A673 (cell line): ENCODE results near the gene GSDME. TPM values are rescaled to one million over a fixed set of nuclear protein-coding genes. Genes with fewer than 3 reads are reported as not detected.

Source experiments
- BruUV-seq: library from RNA; stranded (reverse); fragments of 400-500 nt; replicated peaks from 2 replicates; lab custom pipeline; 2021; lab: Mats Ljungman, UMichigan
- CTCF ChIA-PET: fragments of 300-600 bp; sonication (Branson Sonifier 250); formaldehyde crosslinking; loops from one replicate; lab custom pipeline; 2022; ENCODE audit warnings: antibody characterized with exemption; lab: Charles Lee
- POLR2A ChIA-PET: fragments of 300-600 bp; sonication (Branson Sonifier 250); formaldehyde crosslinking; loops from one replicate; lab custom pipeline; 2022; ENCODE audit warnings: antibody characterized with exemption; ENCODE audit not compliant: low non-redundant PET; lab: Charles Lee
- DNase-seq: peaks from one replicate; pipeline ENCODE4 v3.0.0-alpha.2; 2015; ENCODE audit warnings: low spot score
- H3K27ac ChIP-seq: fragments of 200-600 bp; sonication (generic); 2 replicates; pipeline ENCODE4 v1.5.1; 2016; ENCODE audit warnings: mixed run types, low read depth, mild to moderate bottlenecking, mixed read lengths, antibody characterized with exemption, low read length; ENCODE audit not compliant: poor library complexity, severe bottlenecking
- H3K27me3 ChIP-seq: fragments of 200-600 bp; sonication (generic); replicated peaks from 2 replicates; pipeline ENCODE4 v1.6.1; 2017; ENCODE audit warnings: mixed run types, low read depth, mild to moderate bottlenecking, mixed read lengths, antibody characterized with exemption, low read length; ENCODE audit not compliant: insufficient read depth, poor library complexity
- H3K36me3 ChIP-seq: fragments of 200-600 bp; sonication (generic); 2 replicates; pipeline ENCODE4 v1.6.1; 2016; ENCODE audit warnings: mixed run types, mild to moderate bottlenecking, mixed read lengths, antibody characterized with exemption, low read length; ENCODE audit not compliant: insufficient read depth, poor library complexity, severe bottlenecking
- H3K4me1 ChIP-seq: fragments of 200-600 bp; sonication (generic); 2 replicates; pipeline ENCODE4 v1.6.1; 2017; ENCODE audit warnings: mixed run types, mild to moderate bottlenecking, mixed read lengths, antibody characterized with exemption, low read length; ENCODE audit not compliant: insufficient read depth, poor library complexity, severe bottlenecking
- H3K4me3 ChIP-seq: fragments of 200-600 bp; sonication (generic); 2 replicates; pipeline ENCODE4 v1.5.1; 2016; ENCODE audit warnings: low read depth, mixed run types, mild to moderate bottlenecking, mixed read lengths, low read length; ENCODE audit not compliant: poor library complexity, severe bottlenecking
- H3K9me3 ChIP-seq: fragments of 200-600 bp; sonication (generic); 2 replicates; pipeline ENCODE4 v1.6.1; 2016; ENCODE audit warnings: mixed run types, low read depth, mild to moderate bottlenecking, mixed read lengths, antibody characterized with exemption, low read length; ENCODE audit not compliant: poor library complexity, severe bottlenecking
- CTCF ChIP-seq: fragments of 300-800, 200-600 bp; sonication (generic); conservative IDR thresholded peaks from 2 replicates; pipeline ENCODE4 v1.5.1; 2017; ENCODE audit warnings: low read depth, mild to moderate bottlenecking, antibody characterized with exemption, low read length, moderate library complexity, mixed read lengths
- EZH2 ChIP-seq: fragments of 200-600 bp; sonication (generic); IDR thresholded peaks from 2 replicates; pipeline ENCODE4 v1.6.1; 2017; ENCODE audit warnings: borderline replicate concordance, low read depth, mild to moderate bottlenecking, mixed read lengths, antibody characterized with exemption, low read length; ENCODE audit not compliant: poor library complexity, severe bottlenecking
- intact Hi-C: fragments of 100-400 bp; cut with micrococcal nuclease; formaldehyde crosslinking; loops from one replicate; pipeline ENCODE4 v1.10.0; 2022; ENCODE audit not compliant: unreplicated experiment
- total RNA-seq: library from RNA; stranded (reverse); gene quantifications from 2 replicates; pipeline ENCODE4 v1.2.3, GENCODE V29; 2021

Gene GSDME
- total RNA-seq, 1 experiment from 2014 or later = 0.77 TPM

DNA sequence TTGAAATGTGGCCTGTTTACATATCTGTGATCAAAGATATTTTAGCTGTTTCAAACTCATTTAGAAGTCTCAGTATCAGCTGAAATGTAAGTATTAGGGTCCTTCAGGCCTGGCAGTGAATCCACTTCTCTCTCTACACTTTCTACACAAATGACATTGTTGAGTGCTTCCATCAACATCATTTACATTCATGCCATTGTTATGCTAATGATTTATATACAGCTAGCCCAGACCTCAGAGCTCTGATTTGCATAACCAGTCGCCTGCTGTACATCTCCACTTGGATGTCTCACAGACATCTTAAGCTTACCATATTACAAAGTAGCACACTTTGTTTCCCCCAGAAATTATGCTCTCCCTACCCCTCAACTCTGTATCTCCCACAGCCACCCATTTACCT lies 71.6 kb downstream of the GSDME start:
- intact Hi-C loops = no loop called here
- Histone ChIP-seq H3K27ac (no peak overlapping the region), H3K4me1 (peaks cover 15% of the 10 kb centered on the region), H3K36me3 (no peaks in the 10 kb centered on the region), H3K9me3 (no peaks in the 10 kb centered on the region), H3K4me3 (no peak overlapping the region), H3K27me3 (no peaks in the 10 kb centered on the region)
- BruUV-seq = no TSS peak
- POLR2A ChIA-PET = no interaction called here
- CTCF ChIA-PET = no interaction called here
- DNase-seq = peak; percentile 70
- TF ChIP-seq EZH2 = no peak
- TF ChIP-seq CTCF = no peak

DNA sequence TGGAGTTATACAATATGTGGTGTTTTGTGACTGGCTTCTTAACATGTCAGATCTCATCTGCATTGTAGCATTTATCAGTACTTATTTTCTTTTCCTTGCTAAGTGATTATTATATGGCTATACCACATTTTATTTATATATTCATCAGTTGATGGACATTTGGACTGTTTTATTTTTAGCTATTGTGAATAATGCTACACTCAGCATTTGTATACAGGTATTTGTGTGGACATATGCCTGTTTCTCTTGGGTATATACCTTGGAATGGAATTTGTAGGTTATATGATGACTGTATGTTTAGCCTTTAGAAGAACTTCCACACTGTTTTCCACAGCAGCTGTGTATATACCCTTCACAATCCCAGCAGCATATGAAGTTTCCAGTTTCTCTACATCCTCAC lies 86.5 kb downstream of the GSDME start:
- no peak for TF ChIP-seq EZH2
- no peak for TF ChIP-seq CTCF
- Histone ChIP-seq H3K27me3 (no peaks in the 10 kb centered on the region), H3K4me1 (peaks cover 25% of the 10 kb centered on the region), H3K9me3 (no peaks in the 10 kb centered on the region), H3K4me3 (no peak overlapping the region), H3K27ac (peak overlapping the region; percentile 72), H3K36me3 (no peaks in the 10 kb centered on the region)
- intact Hi-C loops = no loop called here
- CTCF ChIA-PET = interaction anchor here (1.0 kb wide), 1 partner anchor 352 kb away, joined by 3 read pairs; no protein-coding TSS in a partner anchor
- no TSS peak for BruUV-seq
- DNase-seq = no peak
- POLR2A ChIA-PET = no interaction called here

DNA sequence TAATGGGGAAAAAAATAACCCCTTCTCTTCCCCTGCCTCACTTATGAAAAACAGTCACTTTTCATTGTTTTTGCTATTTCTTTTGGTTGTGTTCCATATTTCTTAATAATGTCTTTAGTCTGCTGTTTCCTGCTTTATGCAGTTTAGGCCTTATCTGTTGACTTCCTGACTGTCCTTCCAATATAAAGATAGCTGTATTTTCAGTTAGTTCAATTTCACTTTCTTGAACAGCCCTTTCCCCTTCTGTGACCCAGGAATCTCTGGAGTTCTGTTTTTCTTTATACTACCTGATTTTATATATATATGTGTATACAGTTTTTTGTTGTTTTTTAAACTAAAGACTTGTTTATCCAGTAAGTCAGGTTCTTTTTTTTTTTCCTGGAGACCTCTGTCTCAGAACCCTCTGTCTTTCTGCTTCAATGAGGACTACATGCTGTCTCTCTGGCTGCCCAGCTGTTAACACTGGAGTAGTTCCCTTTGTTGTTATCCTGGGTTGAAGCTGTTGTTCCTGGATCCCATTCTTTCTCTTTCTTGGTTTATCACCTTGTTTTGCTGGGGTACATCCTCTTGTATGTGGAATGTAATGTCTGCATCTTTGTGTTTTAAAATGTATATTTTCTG lies 87.2 kb downstream of the GSDME start:
- Histone ChIP-seq H3K27ac (peak overlapping the region; percentile 72), H3K27me3 (no peaks in the 10 kb centered on the region), H3K4me3 (no peak overlapping the region), H3K9me3 (no peaks in the 10 kb centered on the region), H3K4me1 (peaks cover 25% of the 10 kb centered on the region), H3K36me3 (no peaks in the 10 kb centered on the region)
- BruUV-seq = no TSS peak
- TF ChIP-seq CTCF (no peak), EZH2 (no peak)
- CTCF ChIA-PET = interaction anchor here (1.0 kb wide), 1 partner anchor 352 kb away, joined by 3 read pairs; no protein-coding TSS in a partner anchor
- intact Hi-C loops = loop anchor here (5.0 kb wide), 1 partner anchor 378 kb away; no protein-coding TSS in a partner anchor
- DNase-seq = peak; percentile 25
- POLR2A ChIA-PET = no interaction called here
